ENCODE measurements around the gene PRRG4.

PRRG4 gene

GRCh38 chr11:32874132-32874531 lies 44.4 kb downstream of the PRRG4 start:
- no peaks in the 10 kb centered on the region for H3K4me1 ChIP-seq (ENCODE audit: low read length)

GRCh38 chr11:32881286-32881685 lies 51.6 kb downstream of the PRRG4 start:
- Histone ChIP-seq H3K27me3 (ENCODE audit: low read depth, low read length) (peaks cover under 1% of the 10 kb centered on the region; the same call in 1 of the 2 replicates), H3K36me3 (replicated peaks; ENCODE audit: low read depth, low read length) (no peaks in the 10 kb centered on the region), H3K4me1 (ENCODE audit: low read length) (no peaks in the 10 kb centered on the region), H4K20me1 (ENCODE audit: insufficient read depth, low read length) (no peaks in the 10 kb centered on the region), H2AFZ (ENCODE audit: low read depth, low read length) (no peak overlapping the region), H3K79me2 (ENCODE audit: low read length) (no peaks in the 10 kb centered on the region), H3K9ac (ENCODE audit: low read length) (no peak overlapping the region), H3K9me3 (ENCODE audit: insufficient read depth, low read length) (no peaks in the 10 kb centered on the region), H3K4me3 (ENCODE audit: low read length) (no peak overlapping the region), H3K4me2 (ENCODE audit: low read length) (no peak overlapping the region), H3K27ac (ENCODE audit: low read length) (no peak overlapping the region)
- no peak for TF ChIP-seq CTCF (IDR thresholded peaks at IDR 0.05; ENCODE audit: low read depth, low read length)
- no peak for TF ChIP-seq EZH2phosphoT487 (IDR thresholded peaks at IDR 0.05; ENCODE audit: low read depth)

More at GRCh38 chr11:32874132-32874531, 44.4 kb downstream of the PRRG4 start:
- no peaks in the 10 kb centered on the region for H3K9me3 ChIP-seq (ENCODE audit: insufficient read depth, low read length)
- H3K27ac ChIP-seq (ENCODE audit: low read length) = no peak overlapping the region
- H3K4me3 ChIP-seq (ENCODE audit: low read length) = no peak overlapping the region
- no peak overlapping the region for H2AFZ ChIP-seq (ENCODE audit: low read depth, low read length)
- no peak overlapping the region for H3K9ac ChIP-seq (ENCODE audit: low read length)
- H3K36me3 ChIP-seq (replicated peaks; ENCODE audit: low read depth, low read length) = no peaks in the 10 kb centered on the region
- H3K79me2 ChIP-seq (ENCODE audit: low read length) = no peaks in the 10 kb centered on the region
- H3K4me2 ChIP-seq (ENCODE audit: low read length) = no peak overlapping the region
- H3K27me3 ChIP-seq (ENCODE audit: low read depth, low read length) = peaks cover 7% of the 10 kb centered on the region; the same call in 1 of the 2 replicates
- H4K20me1 ChIP-seq (ENCODE audit: insufficient read depth, low read length) = no peaks in the 10 kb centered on the region
- TF ChIP-seq EZH2phosphoT487 (IDR thresholded peaks at IDR 0.05; ENCODE audit: low read depth) = no peak
- TF ChIP-seq CTCF (IDR thresholded peaks at IDR 0.05; ENCODE audit: low read depth, low read length) = no peak

GRCh38 chr11:32883421-32883820 lies 53.7 kb downstream of the PRRG4 start:
- TF ChIP-seq EZH2phosphoT487 (IDR thresholded peaks at IDR 0.05; ENCODE audit: low read depth) (no peak), CTCF (IDR thresholded peaks at IDR 0.05; ENCODE audit: low read depth, low read length) (no peak)
- no peak overlapping the region for H3K4me2 ChIP-seq (ENCODE audit: low read length)

GRCh38 chr11:32884023-32884422 lies 54.3 kb downstream of the PRRG4 start:
- no peak overlapping the region for H2AFZ ChIP-seq (ENCODE audit: low read depth, low read length)
- TF ChIP-seq CTCF (IDR thresholded peaks at IDR 0.05; ENCODE audit: low read depth, low read length) (no peak), EZH2phosphoT487 (IDR thresholded peaks at IDR 0.05; ENCODE audit: low read depth) (no peak)

More at GRCh38 chr11:32883421-32883820, 53.7 kb downstream of the PRRG4 start:
- Histone ChIP-seq H2AFZ (ENCODE audit: low read depth, low read length) (no peak overlapping the region), H3K9me3 (ENCODE audit: insufficient read depth, low read length) (no peaks in the 10 kb centered on the region), H3K4me1 (ENCODE audit: low read length) (no peaks in the 10 kb centered on the region), H3K27me3 (ENCODE audit: low read depth, low read length) (no peaks in the 10 kb centered on the region), H3K9ac (ENCODE audit: low read length) (no peak overlapping the region), H3K79me2 (ENCODE audit: low read length) (no peaks in the 10 kb centered on the region), H3K36me3 (replicated peaks; ENCODE audit: low read depth, low read length) (no peaks in the 10 kb centered on the region), H4K20me1 (ENCODE audit: insufficient read depth, low read length) (no peaks in the 10 kb centered on the region), H3K27ac (ENCODE audit: low read length) (no peak overlapping the region), H3K4me3 (ENCODE audit: low read length) (no peak overlapping the region)

More at GRCh38 chr11:32884023-32884422, 54.3 kb downstream of the PRRG4 start:
- H3K4me3 ChIP-seq (ENCODE audit: low read length) = no peak overlapping the region
- H4K20me1 ChIP-seq (ENCODE audit: insufficient read depth, low read length) = no peaks in the 10 kb centered on the region
- H3K4me2 ChIP-seq (ENCODE audit: low read length) = no peak overlapping the region
- no peak overlapping the region for H3K27ac ChIP-seq (ENCODE audit: low read length)
- H3K27me3 ChIP-seq (ENCODE audit: low read depth, low read length) = no peaks in the 10 kb centered on the region
- no peak overlapping the region for H3K9ac ChIP-seq (ENCODE audit: low read length)
- no peaks in the 10 kb centered on the region for H3K36me3 ChIP-seq (replicated peaks; ENCODE audit: low read depth, low read length)
- H3K9me3 ChIP-seq (ENCODE audit: insufficient read depth, low read length) = no peaks in the 10 kb centered on the region
- H3K79me2 ChIP-seq (ENCODE audit: low read length) = no peaks in the 10 kb centered on the region
- no peaks in the 10 kb centered on the region for H3K4me1 ChIP-seq (ENCODE audit: low read length)

Measured in OCI-LY3 (cell line).